ENCODE results near the gene ZNF532. TPM values are rescaled to one million over a fixed set of nuclear protein-coding genes. Genes with fewer than 3 reads are reported as not detected.
"Not testable (repeated sequence)": the region's sequence is repeated elsewhere in the genome, so short reads cannot be mapped to it uniquely, and the experiment has no call there.

Gene ZNF532
- total and polyA plus RNA-seq, 8 donors, result 56.2 to 153 (median 142) TPM

GRCh38 chr18:58851856-58852255 lies 12.8 kb upstream of the ZNF532 start:
- DNase-seq (no peak), ATAC-seq (no peak)
- H3K4me1 ChIP-seq, result no peaks in the 10 kb centered on the region
- no peaks in the 10 kb centered on the region for H3K36me3 ChIP-seq
- intact Hi-C loops (cut with DNase I), result no loop called here
- peaks cover 0 to 10% of the 10 kb centered on the region in 2 donors for H3K27me3 ChIP-seq
- no peak overlapping the region for H3K27ac ChIP-seq
- no peaks in the 10 kb centered on the region for H3K9me3 ChIP-seq
- no peak overlapping the region for H3K4me3 ChIP-seq
- TF ChIP-seq CTCF (IDR thresholded peaks at IDR 0.05), result no peak

GRCh38 chr18:58852629-58853028 lies 12.0 kb upstream of the ZNF532 start:
- Histone ChIP-seq H3K36me3 (no peaks in the 10 kb centered on the region), H3K4me1 (no peaks in the 10 kb centered on the region), H3K4me3 (no peak overlapping the region), H3K27me3 (peaks cover 0 to 3% of the 10 kb centered on the region in 2 donors), H3K9me3 (no peaks in the 10 kb centered on the region), H3K27ac (no peak overlapping the region)
- no peak for ATAC-seq
- TF ChIP-seq CTCF (IDR thresholded peaks at IDR 0.05), result no peak
- intact Hi-C loops (cut with DNase I), result no loop called here
- DNase-seq, result no peak

GRCh38 chr18:58853561-58853960 lies 11.1 kb upstream of the ZNF532 start:
- no peak overlapping the region for H3K27ac ChIP-seq
- no peak for ATAC-seq
- intact Hi-C loops (cut with DNase I), result no loop called here
- H3K9me3 ChIP-seq, result no peaks in the 10 kb centered on the region
- no peaks in the 10 kb centered on the region for H3K36me3 ChIP-seq
- TF ChIP-seq CTCF (IDR thresholded peaks at IDR 0.05), result no peak
- no peak for DNase-seq
- H3K4me1 ChIP-seq, result no peaks in the 10 kb centered on the region
- H3K27me3 ChIP-seq, result no peaks in the 10 kb centered on the region
- no peak overlapping the region for H3K4me3 ChIP-seq

- H3K4me3 ChIP-seq; H3K36me3 ChIP-seq; ATAC-seq; H3K27me3 ChIP-seq; H3K9me3 ChIP-seq; DNase-seq; intact Hi-C loops (cut with DNase I); H3K4me1 ChIP-seq; H3K27ac ChIP-seq: not testable (repeated sequence)
Measured at GRCh38 chr18:58855521-58855920, 9.2 kb upstream of the ZNF532 start.

- DNase-seq (no peak), ATAC-seq (no peak)
- Histone ChIP-seq H3K9me3 (no peaks in the 10 kb centered on the region), H3K27me3 (no peaks in the 10 kb centered on the region), H3K27ac (no peak overlapping the region), H3K4me1 (no peaks in the 10 kb centered on the region), H3K4me3 (no peak overlapping the region), H3K36me3 (no peaks in the 10 kb centered on the region)
- no peak for TF ChIP-seq CTCF (IDR thresholded peaks at IDR 0.05)
- intact Hi-C loops (cut with DNase I), result no loop called here
Measured at GRCh38 chr18:58856881-58857280, 7.8 kb upstream of the ZNF532 start.

All from left lung (tissue), 10 donors.